GM18951 (cell line): ENCODE results near the gene CLEC12A.

Source experiments
- POLR2A ChIP-seq: IDR thresholded peaks from 4 replicates; pipeline ENCODE4 v1.6.1; 2011; ENCODE audit warnings: mild to moderate bottlenecking; ENCODE audit not compliant: insufficient read length, insufficient read depth; ENCODE audit errors: extremely low read depth
- in situ Hi-C: fragments of 300-500 bp; cut with MboI; formaldehyde crosslinking; loops from one replicate; pipeline ENCODE4 v1.12.0; 2022; ENCODE audit warnings: low sequenced_read_pairs, mixed read lengths, inconsistent platforms; ENCODE audit not compliant: unreplicated experiment

CLEC12A gene

GRCh38 chr12:10033783-10034545 is 62.8 kb downstream of the CLEC12A start:
- no peak for TF ChIP-seq POLR2A
- in situ Hi-C loops: no loop called here
